PFSK-1 (cell line): Measurements from ENCODE around the gene INPP5J. TPM values are rescaled to one million over a fixed set of nuclear protein-coding genes. Genes with fewer than 3 reads are reported as not detected.

Experiments
- FOXP2 ChIP-seq: optimal IDR thresholded peaks from 2 replicates; pipeline ENCODE3; 2011; ENCODE audit warnings: borderline replicate concordance, control low read depth, inconsistent platforms; ENCODE audit not compliant: insufficient read depth; ENCODE audit errors: extremely low read length, extremely low read depth
- POLR2AphosphoS5 ChIP-seq: IDR thresholded peaks from 2 replicates; pipeline ENCODE4 v1.6.1; 2012; ENCODE audit warnings: low read depth, mild to moderate bottlenecking, control low read depth, low read length, moderate library complexity
- SIN3A ChIP-seq: IDR thresholded peaks from 2 replicates; pipeline ENCODE4 v1.6.1; 2012; ENCODE audit warnings: mild to moderate bottlenecking, low read length, moderate library complexity, borderline replicate concordance; ENCODE audit not compliant: insufficient read depth
- TAF1 ChIP-seq: IDR thresholded peaks from 2 replicates; pipeline ENCODE4 v1.6.1; 2012; ENCODE audit warnings: low read length, control low read depth, borderline replicate concordance; ENCODE audit not compliant: insufficient read depth
- polyA plus RNA-seq: library from polyadenylated mRNA; unstranded; fragments of >200 nt; gene quantifications from one replicate; pipeline ENCODE4 v1.2.1, GENCODE V29; 2012; ENCODE audit warnings: low read depth, missing spikeins; ENCODE audit not compliant: insufficient read length
- TF ChIP-seq, protein P1 (sequence below), 2 experiments: IDR thresholded peaks; 2 replicates each; pipeline versions ENCODE4 v1.6.1 to v1.8.0; 2011 to 2012; ENCODE audit warnings: low read depth in 2 of 2, low read length in 2 of 2, control low read depth in 1 of 2, inconsistent platforms in 1 of 2, mild to moderate bottlenecking in 1 of 2, moderate library complexity in 1 of 2; ENCODE audit not compliant: insufficient read depth in 1 of 2

INPP5J gene
- 7.3 TPM for polyA plus RNA-seq

DNA sequence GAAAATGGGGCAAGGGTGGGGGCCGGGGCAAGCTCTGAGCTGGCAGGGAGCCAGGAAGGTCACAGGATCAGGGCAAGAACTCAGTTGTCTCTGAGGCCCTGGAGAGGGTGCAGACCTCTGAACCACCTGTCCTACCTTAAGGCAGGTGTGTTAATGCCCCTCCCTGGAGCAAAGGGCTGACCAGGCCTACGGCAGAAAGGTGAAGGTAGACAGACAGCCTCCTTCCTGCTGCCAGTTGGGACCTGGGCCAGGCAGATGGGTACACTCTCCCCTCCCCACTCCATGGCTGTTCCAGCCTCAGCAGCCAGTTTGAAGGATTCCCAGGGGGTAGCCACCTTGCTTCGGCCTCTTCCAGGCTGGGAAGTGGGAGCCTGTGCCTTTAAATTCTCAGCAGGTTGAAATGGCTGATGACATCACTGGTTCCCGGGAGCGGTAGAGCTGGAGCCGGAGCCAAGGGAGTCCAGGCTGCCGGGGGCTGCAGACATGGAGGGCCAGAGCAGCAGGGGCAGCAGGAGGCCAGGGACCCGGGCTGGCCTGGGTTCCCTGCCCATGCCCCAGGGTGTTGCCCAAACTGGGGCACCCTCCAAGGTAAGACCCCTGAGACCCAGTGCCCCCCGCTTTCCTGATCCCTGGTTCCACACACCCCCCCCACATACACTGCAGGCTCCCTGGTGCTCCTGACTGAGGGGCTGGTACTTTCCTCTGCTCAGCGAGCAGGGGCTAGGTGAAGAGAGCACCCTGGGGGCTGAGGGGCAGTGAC lies at the start of gene INPP5J:
Gene INPP5J (plus strand): TSS at position 435 of the 760 bp plus-strand sequence. CDS start 49 bp downstream, at position 484.
- peak; percentile 62 for TF ChIP-seq POLR2AphosphoS5
- TF ChIP-seq SIN3A: no peak
- no peak for TF ChIP-seq TAF1
- no peak for TF ChIP-seq FOXP2
- TF ChIP-seq, protein P1, sequence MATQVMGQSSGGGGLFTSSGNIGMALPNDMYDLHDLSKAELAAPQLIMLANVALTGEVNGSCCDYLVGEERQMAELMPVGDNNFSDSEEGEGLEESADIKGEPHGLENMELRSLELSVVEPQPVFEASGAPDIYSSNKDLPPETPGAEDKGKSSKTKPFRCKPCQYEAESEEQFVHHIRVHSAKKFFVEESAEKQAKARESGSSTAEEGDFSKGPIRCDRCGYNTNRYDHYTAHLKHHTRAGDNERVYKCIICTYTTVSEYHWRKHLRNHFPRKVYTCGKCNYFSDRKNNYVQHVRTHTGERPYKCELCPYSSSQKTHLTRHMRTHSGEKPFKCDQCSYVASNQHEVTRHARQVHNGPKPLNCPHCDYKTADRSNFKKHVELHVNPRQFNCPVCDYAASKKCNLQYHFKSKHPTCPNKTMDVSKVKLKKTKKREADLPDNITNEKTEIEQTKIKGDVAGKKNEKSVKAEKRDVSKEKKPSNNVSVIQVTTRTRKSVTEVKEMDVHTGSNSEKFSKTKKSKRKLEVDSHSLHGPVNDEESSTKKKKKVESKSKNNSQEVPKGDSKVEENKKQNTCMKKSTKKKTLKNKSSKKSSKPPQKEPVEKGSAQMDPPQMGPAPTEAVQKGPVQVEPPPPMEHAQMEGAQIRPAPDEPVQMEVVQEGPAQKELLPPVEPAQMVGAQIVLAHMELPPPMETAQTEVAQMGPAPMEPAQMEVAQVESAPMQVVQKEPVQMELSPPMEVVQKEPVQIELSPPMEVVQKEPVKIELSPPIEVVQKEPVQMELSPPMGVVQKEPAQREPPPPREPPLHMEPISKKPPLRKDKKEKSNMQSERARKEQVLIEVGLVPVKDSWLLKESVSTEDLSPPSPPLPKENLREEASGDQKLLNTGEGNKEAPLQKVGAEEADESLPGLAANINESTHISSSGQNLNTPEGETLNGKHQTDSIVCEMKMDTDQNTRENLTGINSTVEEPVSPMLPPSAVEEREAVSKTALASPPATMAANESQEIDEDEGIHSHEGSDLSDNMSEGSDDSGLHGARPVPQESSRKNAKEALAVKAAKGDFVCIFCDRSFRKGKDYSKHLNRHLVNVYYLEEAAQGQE (IDR thresholded peaks at IDR 0.05; ENCODE audit: insufficient read depth in 1 of 2, low read depth in 2 of 2, low read length in 2 of 2): no peak

GRCh38 chr22:31075961-31076360 lies 46.8 kb upstream of the INPP5J start:
- TF ChIP-seq SIN3A (no peak), FOXP2 (no peak), TAF1 (no peak)

DNA sequence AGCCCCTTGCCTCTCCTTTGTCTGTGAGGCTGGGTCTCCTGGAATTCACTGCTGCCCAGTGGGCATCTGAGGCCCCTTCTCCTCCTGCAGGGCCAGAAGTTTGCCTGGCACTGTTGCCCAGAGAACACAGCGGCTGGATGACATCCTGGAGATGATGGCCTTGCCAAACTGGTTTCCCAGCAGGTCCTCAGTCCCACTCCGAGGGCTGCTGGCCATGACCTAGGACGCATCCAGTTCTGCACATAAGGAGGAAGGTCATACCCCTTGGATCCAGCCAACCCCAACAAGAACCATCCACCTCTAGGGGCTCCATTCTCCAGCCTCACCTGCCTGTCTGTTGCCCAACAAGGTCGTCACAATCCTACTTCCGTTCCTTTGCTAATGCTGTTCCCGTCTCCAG lies 45.1 kb upstream of the INPP5J start:
- TF ChIP-seq FOXP2 (no peak), TAF1 (no peak)

- TF ChIP-seq, protein P1 (IDR thresholded peaks at IDR 0.05; ENCODE audit: insufficient read depth in 1 of 2, low read depth in 2 of 2, low read length in 2 of 2): no peak
- TF ChIP-seq TAF1 (no peak), FOXP2 (no peak), SIN3A (no peak), POLR2AphosphoS5 (no peak)
Measured at GRCh38 chr22:31079095-31079642, 43.6 kb upstream of the INPP5J start.

GRCh38 chr22:31080164-31080847 lies 42.5 kb upstream of the INPP5J start:
- TF ChIP-seq, protein P1 (IDR thresholded peaks at IDR 0.05; ENCODE audit: insufficient read depth in 1 of 2, low read depth in 2 of 2, low read length in 2 of 2): no peak
- no peak for TF ChIP-seq TAF1
- TF ChIP-seq POLR2AphosphoS5: no peak
- no peak for TF ChIP-seq FOXP2
- no peak for TF ChIP-seq SIN3A
